Activated T-helper 1 cell treated with anti-CD3 and anti-CD28 coated beads, Interleukin-12 subunit alpha, Interleukin-12 subunit beta, Interleukin-2, Interleukin-4 antibody, amounts not matched to agents 30 ng/mL and 10 ng/mL and 1 ng/mL, durations not matched to agents 14 hours and 24 hours and 36 hours (primary cell): Measurements from ENCODE around the gene PRR7. TPM values are rescaled to one million over a fixed set of nuclear protein-coding genes. Genes with fewer than 3 reads are reported as not detected.
"Not testable (repeated sequence)": the region's sequence is repeated elsewhere in the genome, so short reads cannot be mapped to it uniquely, and the experiment has no call there.

Source experiments
- DNase-seq: peaks from one replicate; pipeline ENCODE4 v3.0.0; 2021; ENCODE audit warnings: low spot score
- H3K27ac Mint-ChIP-seq: one replicate; pipeline ENCODE4 v1.8.0; 2021; ENCODE audit warnings: mild to moderate bottlenecking, mixed read lengths
- H3K27me3 Mint-ChIP-seq: one replicate; pipeline ENCODE4 v1.8.0; 2022; ENCODE audit warnings: mild to moderate bottlenecking, moderate library complexity, mixed read lengths; ENCODE audit not compliant: insufficient read depth
- H3K36me3 Mint-ChIP-seq: one replicate; pipeline ENCODE4 v1.8.0; 2021; ENCODE audit warnings: low read depth, mixed read lengths
- H3K4me1 Mint-ChIP-seq: one replicate; pipeline ENCODE4 v1.8.0; 2021; ENCODE audit warnings: low read depth, mixed read lengths
- H3K4me3 Mint-ChIP-seq: one replicate; pipeline ENCODE4 v1.8.0; 2021; ENCODE audit warnings: mild to moderate bottlenecking, moderate library complexity, mixed read lengths
- H3K9me3 Mint-ChIP-seq: one replicate; pipeline ENCODE4 v1.8.0; 2021; ENCODE audit warnings: mixed read lengths
- intact Hi-C: fragments of 100-400 bp; cut with micrococcal nuclease; formaldehyde crosslinking; loops from one replicate; pipeline ENCODE4 v1.15.1; 2024
- total RNA-seq: library from RNA; stranded (reverse); gene quantifications from 2 replicates; pipeline ENCODE4 v1.2.3, GENCODE V29; 2022

Gene PRR7
- total RNA-seq, 1 donor from 2014 or later, result 10.3 TPM

- Mint-ChIP-seq H3K4me3 (no peak overlapping the region), H3K27ac (no peak overlapping the region), H3K9me3 (no peaks in the 10 kb centered on the region), H3K4me1 (peaks cover 25% of the 10 kb centered on the region), H3K27me3 (peaks cover 7% of the 10 kb centered on the region), H3K36me3 (no peaks in the 10 kb centered on the region)
- DNase-seq, result no peak
- intact Hi-C loops, result no loop called here
Measured at GRCh38 chr5:177410575-177410974, 36.0 kb upstream of the PRR7 start.

- intact Hi-C loops, result no loop called here
- Mint-ChIP-seq H3K4me1 (peaks cover 25% of the 10 kb centered on the region), H3K27ac (no peak overlapping the region), H3K27me3 (peaks cover 2% of the 10 kb centered on the region), H3K36me3 (no peaks in the 10 kb centered on the region), H3K9me3 (no peaks in the 10 kb centered on the region), H3K4me3 (no peak overlapping the region)
- no peak for DNase-seq
Measured at GRCh38 chr5:177412603-177413233, 33.9 kb upstream of the PRR7 start.

- Mint-ChIP-seq H3K36me3 (no peaks in the 10 kb centered on the region), H3K27me3 (peaks cover 2% of the 10 kb centered on the region), H3K4me1 (peaks cover 25% of the 10 kb centered on the region), H3K4me3 (no peak overlapping the region), H3K9me3 (no peaks in the 10 kb centered on the region), H3K27ac (no peak overlapping the region)
- no peak for DNase-seq
- intact Hi-C loops, result no loop called here
Measured at GRCh38 chr5:177414481-177414880, 32.1 kb upstream of the PRR7 start.

GRCh38 chr5:177417081-177417480, 29.5 kb upstream of the PRR7 start:
- H3K4me3 Mint-ChIP-seq, H3K36me3 Mint-ChIP-seq, intact Hi-C loops, H3K27me3 Mint-ChIP-seq, DNase-seq, H3K27ac Mint-ChIP-seq, H3K9me3 Mint-ChIP-seq: not testable (repeated sequence)
- peaks cover 14% of the 10 kb centered on the region for H3K4me1 Mint-ChIP-seq

- no peak for DNase-seq
- Mint-ChIP-seq H3K27ac (no peak overlapping the region), H3K27me3 (peaks cover 2% of the 10 kb centered on the region), H3K4me3 (no peak overlapping the region), H3K4me1 (peaks cover 6% of the 10 kb centered on the region), H3K36me3 (no peaks in the 10 kb centered on the region), H3K9me3 (no peaks in the 10 kb centered on the region)
- intact Hi-C loops, result no loop called here
Measured at GRCh38 chr5:177419046-177419445, 27.6 kb upstream of the PRR7 start.

GRCh38 chr5:177420472-177420871, 26.1 kb upstream of the PRR7 start:
- H3K36me3 Mint-ChIP-seq, H3K27me3 Mint-ChIP-seq, DNase-seq, H3K4me3 Mint-ChIP-seq, H3K9me3 Mint-ChIP-seq, intact Hi-C loops, H3K27ac Mint-ChIP-seq: not testable (repeated sequence)
- peaks cover 14% of the 10 kb centered on the region for H3K4me1 Mint-ChIP-seq

GRCh38 chr5:177421062-177421798, 25.4 kb upstream of the PRR7 start:
- Mint-ChIP-seq H3K4me1 (peaks cover 17% of the 10 kb centered on the region), H3K9me3 (no peaks in the 10 kb centered on the region), H3K36me3 (no peaks in the 10 kb centered on the region), H3K27ac (no peak overlapping the region), H3K4me3 (no peak overlapping the region), H3K27me3 (peaks cover 2% of the 10 kb centered on the region)
- no peak for DNase-seq
- intact Hi-C loops, result no loop called here

GRCh38 chr5:177423671-177424070, 22.9 kb upstream of the PRR7 start:
- no peak overlapping the region for H3K27ac Mint-ChIP-seq
- no peaks in the 10 kb centered on the region for H3K27me3 Mint-ChIP-seq
- DNase-seq, result no peak
- intact Hi-C loops, result no loop called here
- peaks cover 28% of the 10 kb centered on the region for H3K4me1 Mint-ChIP-seq
- H3K36me3 Mint-ChIP-seq, result peaks cover 5% of the 10 kb centered on the region
- H3K4me3 Mint-ChIP-seq, result no peak overlapping the region
- no peaks in the 10 kb centered on the region for H3K9me3 Mint-ChIP-seq

GRCh38 chr5:177425196-177425800, 21.3 kb upstream of the PRR7 start:
- no peaks in the 10 kb centered on the region for H3K9me3 Mint-ChIP-seq
- H3K4me3 Mint-ChIP-seq, result peak overlapping the region; percentile 86
- no peak for DNase-seq
- intact Hi-C loops, result loop anchor here (5.0 kb wide), 1 partner anchor 167 kb away; the partner anchor contains the start of gene TMED9
- peaks cover 15% of the 10 kb centered on the region for H3K36me3 Mint-ChIP-seq
- peaks cover 45% of the 10 kb centered on the region for H3K4me1 Mint-ChIP-seq
- H3K27me3 Mint-ChIP-seq, result no peaks in the 10 kb centered on the region
- H3K27ac Mint-ChIP-seq, result peak overlapping the region; percentile 94

- DNase-seq, result peak; percentile 99
- no peaks in the 10 kb centered on the region for H3K27me3 Mint-ChIP-seq
- no peaks in the 10 kb centered on the region for H3K9me3 Mint-ChIP-seq
- peak overlapping the region; percentile 94 for H3K27ac Mint-ChIP-seq
- peaks cover 20% of the 10 kb centered on the region for H3K36me3 Mint-ChIP-seq
- intact Hi-C loops, result loop anchor here (1.0 to 5.0 kb wide), 8 partner anchors 8 to 889 kb away; partner anchors contain the start of genes DDX41, PDLIM7, RGS14 and RNF44
- H3K4me3 Mint-ChIP-seq, result peak overlapping the region; percentile 86
- H3K4me1 Mint-ChIP-seq, result peaks cover 51% of the 10 kb centered on the region
Measured at GRCh38 chr5:177425801-177426565, 20.6 kb upstream of the PRR7 start.

GRCh38 chr5:177426566-177427210, 19.9 kb upstream of the PRR7 start, which contains the start of gene GRK6:
Gene GRK6 (plus strand): TSS chr5:177426676. CDS start chr5:177426846, 170 bp downstream.
- peaks cover 58% of the 10 kb centered on the region for H3K4me1 Mint-ChIP-seq
- no peaks in the 10 kb centered on the region for H3K27me3 Mint-ChIP-seq
- H3K36me3 Mint-ChIP-seq, result peaks cover 21% of the 10 kb centered on the region
- H3K9me3 Mint-ChIP-seq, result no peaks in the 10 kb centered on the region
- intact Hi-C loops, result loop anchor here (1.0 to 5.0 kb wide), 8 partner anchors 8 to 889 kb away; partner anchors contain the start of genes DDX41, PDLIM7, RGS14 and RNF44
- H3K27ac Mint-ChIP-seq, result peak within 1 kb of the TSS; percentile 94
- peak within 1 kb of the TSS; percentile 95 for H3K4me3 Mint-ChIP-seq
- DNase-seq, result peak; percentile 67

- Mint-ChIP-seq H3K27ac (peak overlapping the region; percentile 90), H3K4me1 (peaks cover 64% of the 10 kb centered on the region), H3K4me3 (peak overlapping the region; percentile 95), H3K27me3 (no peaks in the 10 kb centered on the region), H3K36me3 (peaks cover 25% of the 10 kb centered on the region), H3K9me3 (no peaks in the 10 kb centered on the region)
- DNase-seq, result no peak
- intact Hi-C loops, result loop anchor here (2.0 to 5.0 kb wide), 3 partner anchors 71 to 165 kb away; partner anchors contain the start of genes DDX41, RGS14 and TMED9
Measured at GRCh38 chr5:177427211-177427822, 19.3 kb upstream of the PRR7 start.
